CD4-positive, alpha-beta T cell treated with Interferon gamma for 1 hour (primary cell): Measurements from ENCODE around the gene ZMAT5.

Experiments used
- DNase-seq: peaks from one replicate; pipeline ENCODE4 v3.0.0-alpha.2; 2020

The ZMAT5 gene

GRCh38 chr22:29751669-29752068 is 15.1 kb downstream of the ZMAT5 start:
- DNase-seq, result no peak

- DNase-seq, result peak; percentile 34
These were observed 16.0 kb downstream of the ZMAT5 start for GRCh38 chr22:29750559-29751538.

- no peak for DNase-seq
These were observed 16.8 kb downstream of the ZMAT5 start for GRCh38 chr22:29750029-29750428.

GRCh38 chr22:29748248-29748893 is 18.4 kb downstream of the ZMAT5 start:
- no peak for DNase-seq

- no peak for DNase-seq
These were observed 19.0 kb downstream of the ZMAT5 start for GRCh38 chr22:29747832-29748231.

GRCh38 chr22:29744902-29745301 is 21.9 kb downstream of the ZMAT5 start:
- no peak for DNase-seq

GRCh38 chr22:29742326-29742725 is 24.5 kb downstream of the ZMAT5 start:
- DNase-seq, result no peak

GRCh38 chr22:29741926-29742325 is 24.9 kb downstream of the ZMAT5 start:
- DNase-seq, result no peak

GRCh38 chr22:29740216-29740615 is 26.6 kb downstream of the ZMAT5 start:
- DNase-seq, result no peak

GRCh38 chr22:29739346-29739875 is 27.4 kb downstream of the ZMAT5 start:
- DNase-seq, result no peak

- no peak for DNase-seq
These were observed 28.5 kb downstream of the ZMAT5 start for GRCh38 chr22:29738118-29738815.

GRCh38 chr22:29737251-29738117 is 29.3 kb downstream of the ZMAT5 start:
- DNase-seq, result no peak

GRCh38 chr22:29735416-29735815 is 31.4 kb downstream of the ZMAT5 start:
- DNase-seq, result no peak

GRCh38 chr22:29734838-29735237 is 32.0 kb downstream of the ZMAT5 start:
- no peak for DNase-seq

GRCh38 chr22:29734406-29734805 is 32.4 kb downstream of the ZMAT5 start:
- DNase-seq, result no peak

GRCh38 chr22:29733362-29734201 is 33.2 kb downstream of the ZMAT5 start:
- DNase-seq, result no peak

GRCh38 chr22:29732883-29733282 is 33.9 kb downstream of the ZMAT5 start:
- no peak for DNase-seq

- DNase-seq, result no peak
These were observed 35.6 kb downstream of the ZMAT5 start for GRCh38 chr22:29731058-29731850.

GRCh38 chr22:29729161-29729560 is 37.6 kb downstream of the ZMAT5 start:
- no peak for DNase-seq

GRCh38 chr22:29727131-29727523 is 39.7 kb downstream of the ZMAT5 start:
- no peak for DNase-seq
